HG03342 (cell line): ENCODE measurements around the gene PVALEF.

Experiments
- ATAC-seq: cut with Tn5 transposase; IDR thresholded peaks from one replicate; pipeline ENCODE4 v1.9.1; 2021; ENCODE audit warnings: mild to moderate bottlenecking, moderate library complexity; ENCODE audit not compliant: unreplicated experiment

The PVALEF gene

DNA sequence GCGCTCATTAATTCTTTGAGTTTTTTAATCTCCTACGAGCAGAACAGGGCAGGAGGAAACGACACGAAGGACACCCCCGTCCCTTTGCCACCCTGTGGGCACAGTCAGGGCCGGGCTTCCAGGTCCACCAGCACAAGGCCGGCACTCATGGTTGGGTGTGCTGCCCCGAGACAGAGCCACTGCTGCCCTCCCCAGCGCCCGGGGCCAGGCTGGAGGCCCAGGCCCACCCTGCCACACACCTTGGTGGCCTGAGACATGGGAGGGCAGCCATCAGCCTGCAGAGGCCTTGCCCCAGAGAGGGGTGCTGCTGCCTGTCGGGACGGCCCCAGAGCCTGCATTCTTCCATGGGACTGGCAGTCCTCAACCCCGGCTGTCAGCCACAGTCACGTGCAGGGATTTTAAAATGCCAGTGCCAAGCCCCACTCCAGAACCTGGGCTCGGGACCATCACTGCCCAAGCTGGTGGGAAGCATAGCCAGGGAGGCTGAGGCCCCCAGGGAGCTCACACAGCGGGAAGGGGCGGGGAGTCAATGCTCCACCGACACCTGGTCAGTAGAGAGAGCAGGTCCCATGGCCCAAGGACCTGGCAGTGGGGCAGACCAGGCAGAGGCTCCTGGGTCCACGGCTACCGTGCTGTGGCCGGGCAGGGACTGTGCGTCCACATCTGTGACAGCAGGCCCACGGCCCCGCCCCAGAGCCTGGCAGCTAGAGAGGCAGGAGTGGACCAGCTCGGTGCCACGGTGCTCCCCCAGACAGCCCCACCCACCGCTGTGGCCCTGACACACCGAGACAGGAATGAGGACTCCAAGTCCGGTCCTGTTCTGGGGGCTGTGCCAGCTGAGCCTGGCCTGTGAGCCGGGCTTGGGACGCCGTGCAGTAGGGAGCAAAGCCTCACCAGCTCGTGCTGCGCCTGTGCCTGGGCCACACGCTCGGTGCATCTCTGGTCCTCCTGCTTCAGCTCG, 29.9 kb downstream of the PVALEF start:
- no peak for ATAC-seq

DNA sequence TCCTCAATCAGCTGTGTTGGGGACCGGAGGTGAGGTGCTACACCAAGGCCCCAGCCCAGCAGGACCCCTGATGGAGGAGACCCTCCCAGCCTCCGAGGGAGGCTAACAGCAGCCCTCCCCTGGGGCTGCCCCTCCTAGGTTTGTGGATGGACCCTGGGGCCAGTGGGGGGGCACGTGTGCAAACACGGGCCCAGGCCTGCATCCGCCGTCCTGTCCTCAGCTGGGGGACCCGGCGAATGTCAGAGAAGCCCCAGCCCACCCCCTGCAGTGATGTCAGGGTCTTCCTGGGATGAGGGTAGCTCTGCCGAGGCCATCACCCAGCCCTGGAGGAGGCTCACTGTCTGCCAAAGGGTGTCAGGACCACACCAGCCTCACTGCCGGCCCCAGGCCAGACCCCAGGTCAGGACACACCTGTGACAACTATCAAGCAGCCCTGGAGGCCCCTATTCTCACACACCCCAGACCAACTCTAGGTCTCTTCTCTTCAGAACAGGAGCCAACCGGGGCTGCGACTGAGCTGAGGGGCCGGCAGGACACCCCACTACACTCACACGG, 30.7 kb downstream of the PVALEF start:
- ATAC-seq, result no peak

DNA sequence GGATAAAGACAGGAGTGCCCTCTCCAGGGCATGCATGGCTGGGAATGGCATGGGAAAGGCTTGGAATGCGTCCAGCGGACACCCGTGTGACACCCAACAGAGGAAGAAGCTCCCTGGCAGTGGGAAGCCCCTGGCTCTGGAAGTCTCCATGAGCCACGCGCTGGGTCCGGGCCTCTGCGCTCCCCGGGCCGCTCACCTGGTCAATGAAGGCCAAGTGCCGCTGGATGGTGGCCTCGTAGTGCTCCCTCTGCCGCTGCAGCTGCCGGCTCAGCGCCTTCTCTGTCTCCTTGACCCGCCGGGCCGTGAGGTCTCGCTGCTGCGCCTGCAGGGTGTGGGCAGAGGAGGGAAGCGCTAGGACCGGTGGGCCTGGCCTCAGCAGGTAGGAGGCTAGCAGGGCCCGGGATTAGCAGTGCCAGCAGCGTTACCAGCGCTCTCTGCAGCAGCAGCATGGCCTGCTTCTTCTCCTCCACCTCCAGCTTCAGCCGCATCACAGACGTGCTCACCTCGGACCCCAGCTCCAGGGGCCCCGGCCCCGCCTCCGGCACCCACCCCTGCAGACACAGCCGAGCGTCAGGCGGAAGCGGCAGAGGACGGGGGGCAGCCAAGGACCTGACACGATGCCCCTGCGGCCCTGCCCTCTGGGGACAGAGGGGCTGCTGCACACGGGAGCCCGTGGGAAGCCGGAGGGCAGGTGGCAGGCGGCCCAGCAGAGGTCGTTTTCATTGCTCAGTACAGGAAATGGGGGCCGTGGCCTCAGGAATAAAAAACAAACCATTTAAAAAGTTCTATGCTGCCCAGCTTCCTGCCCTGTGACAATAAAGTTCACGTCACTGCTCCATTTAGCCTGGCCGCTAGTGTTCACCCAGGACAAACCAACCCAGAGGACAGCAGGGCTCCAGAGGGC, 31.4 kb downstream of the PVALEF start:
- ATAC-seq, result no peak

DNA sequence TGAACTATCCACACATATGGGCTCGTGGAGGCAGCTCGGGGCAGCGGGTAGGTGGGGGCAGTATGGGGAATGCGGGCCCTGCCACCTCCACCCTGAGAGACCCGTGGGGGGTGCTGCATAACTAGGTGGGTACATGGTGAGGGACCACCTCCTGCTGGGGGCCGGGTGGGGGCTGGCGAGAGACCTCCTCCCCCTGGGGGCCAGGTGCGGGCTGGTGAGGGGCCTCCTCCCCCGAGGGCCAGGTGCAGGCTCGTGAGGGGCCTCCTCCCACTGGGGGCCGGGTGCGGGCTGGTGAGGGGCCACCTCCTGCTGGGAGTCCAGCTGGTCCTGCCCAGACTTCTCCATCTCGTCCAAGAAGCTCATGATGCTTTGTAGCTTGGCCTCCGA, 32.1 kb downstream of the PVALEF start:
- ATAC-seq, result no peak

DNA sequence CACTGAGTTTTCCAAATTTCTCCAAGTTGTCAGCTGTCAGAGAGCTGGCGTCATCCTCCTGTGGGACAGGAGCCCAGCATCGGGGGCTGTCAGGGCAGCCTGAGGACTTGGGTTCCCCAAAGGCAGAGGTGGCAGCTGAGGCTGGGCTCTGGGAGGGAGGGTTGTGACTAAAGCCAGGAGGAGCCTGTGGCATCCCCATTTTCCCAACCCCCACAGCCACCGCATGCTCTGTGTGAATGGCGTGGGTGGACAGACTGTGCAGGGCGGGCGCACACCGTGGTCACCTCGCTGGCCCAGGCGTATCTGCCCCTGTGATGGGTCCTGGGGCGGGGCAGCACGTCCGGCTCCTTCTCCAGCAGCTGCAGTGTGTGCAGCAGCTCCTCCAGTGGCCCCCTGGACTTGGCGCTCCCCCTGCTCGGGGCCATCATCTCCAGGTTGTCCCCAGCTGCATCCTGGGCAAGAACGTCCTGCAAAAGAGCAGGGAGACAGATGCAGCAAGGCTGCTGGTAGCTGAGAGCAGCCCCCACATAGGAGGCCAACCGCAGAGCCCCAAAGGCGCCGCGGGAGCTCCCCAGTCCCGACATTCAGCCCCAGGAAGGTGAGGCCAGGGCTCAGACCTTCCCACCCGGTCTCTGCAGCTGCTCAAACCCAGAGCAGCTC, 32.7 kb downstream of the PVALEF start:
- no peak for ATAC-seq

DNA sequence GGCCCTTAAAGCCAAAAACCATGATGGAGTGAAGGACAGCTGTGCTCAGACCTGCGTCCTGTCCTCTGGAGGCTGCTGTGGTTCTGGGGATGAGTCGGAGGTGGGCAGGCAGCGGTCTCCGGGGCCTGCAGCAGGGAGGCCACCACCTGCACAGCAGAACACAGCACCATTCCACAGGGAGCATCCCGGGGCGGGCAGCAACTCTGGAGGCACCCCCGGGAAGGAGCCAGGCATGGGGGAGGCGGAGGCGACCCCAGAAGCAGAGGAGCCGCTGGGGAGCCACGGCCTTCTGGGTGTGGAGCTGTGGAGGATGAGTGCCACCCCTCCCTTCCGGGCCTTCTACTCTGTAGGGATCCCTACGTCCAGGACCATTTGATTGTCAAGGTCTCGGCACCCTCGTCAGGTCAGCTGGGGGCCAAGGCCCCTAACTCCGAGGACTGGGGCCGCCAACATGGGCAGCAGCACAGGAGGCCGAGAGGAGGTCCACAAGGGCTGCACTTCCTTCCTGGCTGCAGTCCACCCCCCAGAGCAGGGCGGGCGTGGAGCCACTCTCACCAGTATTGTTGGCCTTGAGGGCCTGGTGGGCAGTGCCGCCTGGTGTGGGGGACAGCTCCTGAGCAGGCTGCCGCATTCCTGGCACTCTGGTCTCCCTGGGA, 33.6 kb downstream of the PVALEF start:
- no peak for ATAC-seq

DNA sequence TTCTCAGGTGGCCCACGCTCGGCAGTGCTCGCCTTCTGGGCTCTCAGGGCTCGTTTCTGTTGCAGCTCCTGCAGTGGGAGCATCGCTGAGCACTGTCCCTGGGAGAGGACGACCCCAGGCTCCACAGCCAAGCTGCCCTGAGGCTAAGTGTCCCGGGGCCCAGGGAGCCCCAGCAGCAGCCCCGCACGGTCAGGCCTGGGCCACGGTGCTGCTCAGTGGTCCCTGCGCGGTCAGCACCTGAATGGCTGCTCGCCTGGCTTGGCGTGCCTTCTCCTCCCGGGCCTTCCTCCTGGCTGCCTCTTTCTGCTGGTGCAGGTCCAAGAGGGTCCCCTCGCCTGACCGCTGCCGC, 34.1 kb downstream of the PVALEF start:
- no peak for ATAC-seq

DNA sequence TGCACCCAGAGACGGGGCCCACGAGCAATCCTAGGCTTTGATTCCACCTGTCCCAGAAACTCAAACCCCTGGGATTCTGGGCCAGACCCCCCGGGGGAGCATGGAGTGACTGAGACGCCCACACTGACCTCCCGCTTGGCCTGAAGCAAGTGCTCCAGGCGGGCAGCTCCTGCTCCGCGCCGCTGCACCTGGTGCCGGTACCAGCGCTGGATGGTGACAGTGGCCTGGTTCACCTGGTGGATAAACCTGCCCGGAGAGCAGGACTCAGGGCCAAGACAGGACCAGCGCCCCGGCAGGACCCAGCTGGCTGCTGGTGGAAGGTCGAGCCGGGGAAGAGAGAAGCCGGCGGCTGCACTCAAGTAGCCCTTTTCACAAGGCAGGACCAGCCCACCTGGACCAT, 34.9 kb downstream of the PVALEF start:
- no peak for ATAC-seq

DNA sequence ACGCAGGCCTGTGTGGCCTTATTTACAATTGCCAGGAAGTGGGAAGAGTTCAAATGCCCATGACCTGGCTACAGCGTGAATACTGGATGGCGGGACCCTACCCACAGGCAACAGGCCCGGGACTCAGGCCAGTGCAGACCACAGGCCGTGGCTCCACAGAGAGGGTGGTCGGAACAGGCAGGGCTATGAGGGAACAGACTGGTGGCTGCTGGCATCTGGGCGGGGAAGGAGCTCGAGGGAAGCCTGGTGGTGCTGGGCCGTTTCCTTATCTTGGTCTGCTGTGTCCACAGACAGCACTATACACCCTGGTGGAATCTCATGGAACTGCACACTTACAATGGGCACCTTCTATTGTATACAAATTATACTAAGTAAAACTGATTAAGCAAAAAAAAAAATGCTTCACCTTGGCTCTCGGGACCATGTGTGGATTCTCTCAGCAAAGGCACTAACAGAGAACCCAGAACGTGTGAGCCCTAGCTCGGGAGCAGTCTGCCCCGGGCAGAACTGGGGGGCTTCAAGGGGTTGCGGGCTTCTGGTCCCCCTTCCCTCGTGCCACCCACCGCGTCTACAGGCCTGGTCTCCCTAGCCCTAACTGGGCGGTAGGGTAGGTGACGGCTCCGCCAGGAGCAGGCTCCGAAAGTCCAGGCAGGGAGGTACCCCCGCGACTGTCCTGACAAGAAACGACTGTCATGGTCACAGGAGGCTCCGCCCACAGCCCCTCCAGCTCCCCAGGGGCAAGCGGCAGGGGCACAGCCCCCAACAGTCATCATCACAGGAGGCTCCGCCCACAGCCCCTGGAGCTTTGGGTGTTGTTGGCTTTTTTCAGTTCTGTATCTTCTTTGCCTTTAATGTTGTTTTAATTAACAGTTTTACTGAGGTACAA, 35.6 kb downstream of the PVALEF start:
- no peak for ATAC-seq

DNA sequence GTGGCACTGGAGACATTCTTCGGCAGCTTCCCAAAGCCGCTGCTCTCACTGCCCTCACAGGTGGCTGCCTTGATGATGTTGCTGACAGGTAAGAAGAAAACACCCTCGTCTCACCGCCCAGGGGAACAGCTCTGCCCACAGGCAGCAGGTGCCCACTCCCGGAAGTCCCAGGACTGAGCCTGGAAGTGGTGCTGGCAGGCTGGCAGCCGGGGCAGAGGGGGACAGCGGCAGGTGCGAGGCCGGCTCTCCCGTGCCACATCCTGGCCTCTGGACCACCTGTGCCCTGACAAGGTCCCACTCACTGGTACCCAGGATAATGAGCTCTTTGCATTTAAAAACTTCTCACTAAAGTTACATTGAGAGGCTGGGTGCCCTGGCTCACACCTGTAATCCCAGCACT, 37.0 kb downstream of the PVALEF start:
- ATAC-seq, result no peak

DNA sequence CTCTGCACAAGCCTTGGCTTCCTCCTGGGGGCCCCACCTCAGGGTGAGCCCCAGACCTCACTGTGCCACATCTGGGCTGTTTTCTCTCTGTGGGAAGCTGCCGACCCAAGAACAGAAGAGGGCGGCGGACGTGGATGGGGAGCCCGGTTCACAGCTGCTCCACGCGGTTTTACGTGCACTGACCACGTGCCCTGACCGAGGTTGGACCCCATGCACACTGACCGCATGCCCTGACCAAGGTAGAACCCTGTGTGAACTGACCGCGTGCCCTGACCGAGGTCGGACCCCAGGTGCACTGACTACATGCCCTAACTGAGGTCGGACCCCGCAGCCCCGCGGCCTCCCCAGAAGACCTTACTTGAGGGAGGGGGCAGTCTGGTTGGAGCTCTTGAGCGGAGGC, 37.8 kb downstream of the PVALEF start:
- no peak for ATAC-seq

DNA sequence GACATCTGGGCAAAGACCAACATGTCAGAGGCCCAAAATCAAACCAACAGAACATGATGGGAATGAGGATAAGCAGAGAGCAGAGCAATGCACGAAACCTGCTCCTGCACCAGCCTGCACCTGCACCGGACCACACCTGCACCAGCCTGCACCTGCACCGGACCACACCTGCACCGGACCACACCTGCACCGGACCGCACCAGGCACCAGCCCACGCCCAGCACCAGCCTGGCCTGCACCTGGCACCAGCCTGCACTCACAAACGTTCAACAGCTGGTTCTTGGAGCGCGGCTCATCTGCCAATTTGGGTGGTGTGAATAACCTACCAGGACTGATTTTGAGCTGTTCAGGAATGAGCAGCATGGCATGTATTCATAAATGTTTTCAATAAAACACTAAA, 39.3 kb downstream of the PVALEF start:
- no peak for ATAC-seq

DNA sequence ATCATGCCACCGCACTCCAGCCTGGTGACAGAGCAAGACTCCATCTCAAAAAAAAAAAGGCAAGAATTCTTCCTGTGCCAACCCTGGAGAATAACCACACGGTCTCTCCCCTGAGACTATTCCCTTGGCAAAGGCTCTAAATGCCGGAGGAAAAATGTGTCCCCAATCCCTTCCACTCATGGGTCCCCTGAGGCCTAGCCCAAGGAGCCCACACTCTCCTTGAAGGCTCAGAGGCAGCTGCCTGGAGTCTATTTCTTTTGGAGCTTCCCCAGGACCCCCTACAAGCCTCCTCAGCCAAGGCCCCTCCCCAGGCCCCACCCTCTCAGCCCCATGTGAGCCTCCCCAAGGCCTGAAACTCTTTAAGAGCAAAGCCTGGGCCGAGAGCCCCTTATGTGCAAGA, 40.9 kb downstream of the PVALEF start:
- ATAC-seq, result no peak

DNA sequence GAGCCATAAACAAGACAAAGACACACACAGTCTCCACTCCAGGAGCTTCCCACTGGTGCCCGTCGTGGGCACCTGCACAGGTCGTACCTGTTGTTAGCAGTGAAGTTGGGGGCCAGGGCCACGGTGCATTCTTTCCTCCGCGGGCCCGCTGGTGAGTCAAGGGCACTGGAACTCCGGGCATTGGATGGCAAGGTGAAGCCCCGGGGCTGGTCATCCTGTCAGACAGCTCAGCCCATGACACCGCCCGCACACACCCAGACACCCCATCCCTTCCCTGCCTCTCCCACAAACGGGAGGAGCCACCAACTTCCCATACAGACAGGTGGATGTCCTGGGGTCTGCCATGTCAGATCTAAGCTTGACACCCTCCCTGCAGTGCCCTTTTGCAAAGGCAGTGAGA, 41.4 kb downstream of the PVALEF start:
- no peak for ATAC-seq

DNA sequence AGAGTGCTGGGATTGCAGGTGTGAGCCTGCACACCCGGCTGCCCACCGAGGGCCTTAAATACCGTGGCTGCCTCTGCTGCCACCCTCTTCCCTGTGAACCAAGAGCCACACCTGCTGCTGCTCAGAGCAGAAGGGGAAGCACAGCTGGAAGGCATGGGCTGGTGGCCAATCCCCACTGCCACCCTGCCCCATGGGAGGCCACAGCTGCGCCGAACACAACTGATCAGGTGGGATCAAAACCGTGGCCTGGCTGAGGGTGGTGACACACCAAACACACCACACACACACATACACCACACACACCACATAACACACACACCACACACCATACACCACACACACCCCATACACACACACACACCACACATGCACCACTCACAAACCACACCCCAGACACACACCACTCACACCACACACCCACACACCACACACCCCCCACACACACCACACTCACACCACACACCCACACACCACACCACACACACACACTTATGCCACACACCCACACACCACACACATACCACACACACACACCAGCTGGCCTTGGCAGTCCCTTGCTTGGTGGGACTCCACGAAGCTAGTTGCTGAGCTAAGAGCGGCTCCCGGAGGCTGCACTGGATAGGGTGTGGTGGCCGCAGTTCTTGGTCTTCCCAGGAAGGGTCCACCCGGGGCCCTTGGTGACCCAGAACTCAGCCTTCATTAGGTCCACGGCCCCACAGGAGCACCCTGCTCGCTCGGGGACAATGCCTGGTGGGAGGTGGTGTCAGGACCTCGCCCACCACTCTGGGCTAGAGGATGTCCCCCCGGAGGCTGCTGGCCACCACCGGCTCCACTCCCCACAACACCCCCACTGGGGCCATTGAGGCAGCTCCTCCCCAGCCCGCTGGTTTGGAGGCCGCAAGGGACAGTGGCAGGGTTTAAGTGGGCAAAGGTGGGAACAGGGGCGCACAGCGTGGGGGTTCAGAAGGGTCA, 42.6 kb downstream of the PVALEF start:
- no peak for ATAC-seq

DNA sequence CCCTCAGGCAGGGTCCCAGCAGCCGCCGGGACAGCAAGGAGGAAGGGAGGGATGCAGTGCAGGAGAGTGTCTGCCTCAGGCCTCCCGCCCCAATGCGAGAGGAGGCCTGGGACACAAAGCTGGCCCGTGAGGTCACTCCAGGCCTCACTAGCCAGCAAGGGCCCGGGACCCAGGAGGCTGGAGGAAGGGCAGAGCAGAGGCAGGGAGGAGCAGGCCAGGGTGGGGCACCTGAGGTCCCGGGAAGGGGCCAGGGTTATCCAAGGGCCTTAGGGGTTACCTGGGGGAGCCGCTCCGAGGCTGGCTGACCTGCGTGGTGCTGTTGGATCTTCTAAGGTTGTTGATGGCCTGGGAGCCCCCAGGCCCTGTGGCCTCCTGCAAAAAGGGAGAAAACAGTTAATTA, 43.3 kb downstream of the PVALEF start:
- ATAC-seq, result no peak

DNA sequence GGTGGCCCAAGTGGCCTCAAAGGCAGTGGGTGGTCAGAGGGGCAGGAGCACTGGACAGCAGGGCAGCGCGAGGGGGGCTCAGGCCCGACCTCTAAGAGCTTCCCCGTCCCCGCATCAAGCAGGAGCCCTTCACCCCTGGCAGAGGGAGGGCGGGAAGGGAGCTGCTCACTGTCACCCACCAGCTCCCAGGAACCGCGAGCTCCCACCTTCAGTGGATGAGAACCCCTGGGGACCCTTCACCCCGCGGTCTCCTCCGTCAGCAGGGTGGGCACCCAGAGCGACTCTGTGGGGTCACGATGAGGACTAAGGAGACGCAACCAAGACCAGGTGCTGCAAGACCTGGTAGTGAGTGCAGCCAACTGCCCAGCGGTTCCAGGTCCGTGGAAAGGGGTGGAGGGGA, 43.8 kb downstream of the PVALEF start:
- ATAC-seq, result no peak

DNA sequence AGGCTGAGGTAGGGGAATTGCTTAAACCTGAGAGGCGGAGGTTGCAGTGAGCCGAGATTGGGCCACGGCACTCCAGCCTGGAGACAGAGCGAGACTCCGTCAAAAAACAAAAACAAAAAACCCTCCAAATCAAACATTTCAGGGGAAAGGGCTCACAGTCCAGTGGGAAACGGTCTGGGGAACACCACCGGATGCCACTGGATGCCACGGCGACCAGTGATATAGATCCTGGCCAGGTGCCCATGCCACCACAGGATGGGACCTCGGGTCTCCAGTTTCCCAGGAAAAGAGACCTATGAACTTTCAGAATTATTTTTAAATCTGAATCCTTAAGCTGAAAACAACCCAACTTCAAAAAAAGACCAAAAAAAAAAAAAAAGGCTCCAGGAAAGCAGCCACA, 45.2 kb downstream of the PVALEF start:
- ATAC-seq, result no peak

DNA sequence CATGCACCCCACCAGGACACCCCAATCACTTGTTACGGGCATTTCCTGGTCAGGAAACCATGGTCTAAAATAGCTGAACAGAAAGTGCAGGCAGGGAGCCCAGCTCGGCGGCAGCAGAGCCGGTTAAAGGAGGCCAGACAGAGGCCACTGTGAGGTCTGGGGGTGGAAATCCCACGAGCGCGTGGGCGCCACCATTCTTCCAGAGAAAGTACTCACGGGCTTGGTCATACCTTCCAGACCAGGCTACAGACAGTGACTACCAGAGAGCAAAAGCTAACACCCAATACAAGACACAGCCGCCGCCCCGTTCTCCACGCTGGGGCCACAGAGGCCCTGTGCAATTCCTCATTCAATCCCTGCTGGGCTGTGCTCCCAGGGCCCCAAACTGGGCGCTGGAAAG, 45.6 kb downstream of the PVALEF start:
- ATAC-seq, result no peak
